ENCODE results near the gene TM6SF1. TPM values are rescaled to one million over a fixed set of nuclear protein-coding genes. Genes with fewer than 3 reads are reported as not detected.

The TM6SF1 gene
- total RNA-seq, 2 donors from 2014 or later, result 9.1 to 11.0 TPM

GRCh38 chr15:83109532-83109931, 2.1 kb downstream of the TM6SF1 start:
- Histone ChIP-seq H3K4me3 (peak overlapping the region; percentile 89), H3K36me3 (peaks cover 3% of the 10 kb centered on the region), H3K27me3 (replicated peaks; ENCODE audit: insufficient read depth) (no peaks in the 10 kb centered on the region), H3K27ac (no peak overlapping the region), H3K4me1 (ENCODE audit: control insufficient read depth in 1 of 2, low read depth in 2 of 2) (peaks cover 0 to 15% of the 10 kb centered on the region in 2 donors), H3K9me3 (no peaks in the 10 kb centered on the region)
- no peak for TF ChIP-seq CTCF (IDR thresholded peaks at IDR 0.05)
- ATAC-seq (ENCODE audit: insufficient number of reproducible peaks, low FRiP score, low read depth), result no peak
- no peak for DNase-seq (ENCODE audit: low spot score)

- ATAC-seq (ENCODE audit: insufficient number of reproducible peaks, low FRiP score, low read depth) (no peak), DNase-seq (ENCODE audit: low spot score) (no peak)
- no peaks in the 10 kb centered on the region for H3K9me3 ChIP-seq
- no peak for TF ChIP-seq CTCF (IDR thresholded peaks at IDR 0.05)
- H3K27ac ChIP-seq, result no peak overlapping the region
- H3K4me3 ChIP-seq, result no peak overlapping the region
- peaks cover 0 to 15% of the 10 kb centered on the region in 2 donors for H3K4me1 ChIP-seq (ENCODE audit: control insufficient read depth in 1 of 2, low read depth in 2 of 2)
- peaks cover 3% of the 10 kb centered on the region for H3K36me3 ChIP-seq
- H3K27me3 ChIP-seq (replicated peaks; ENCODE audit: insufficient read depth), result no peaks in the 10 kb centered on the region
Observed at GRCh38 chr15:83110381-83110780, 2.9 kb downstream of the TM6SF1 start.

GRCh38 chr15:83111149-83111548, 3.7 kb downstream of the TM6SF1 start:
- H3K27ac ChIP-seq, result no peak overlapping the region
- H3K27me3 ChIP-seq (replicated peaks; ENCODE audit: insufficient read depth), result no peaks in the 10 kb centered on the region
- no peaks in the 10 kb centered on the region for H3K9me3 ChIP-seq
- peaks cover 0 to 15% of the 10 kb centered on the region in 2 donors for H3K4me1 ChIP-seq (ENCODE audit: control insufficient read depth in 1 of 2, low read depth in 2 of 2)
- TF ChIP-seq CTCF (IDR thresholded peaks at IDR 0.05), result no peak
- no peak overlapping the region for H3K4me3 ChIP-seq
- no peak for DNase-seq (ENCODE audit: low spot score)
- no peak for ATAC-seq (ENCODE audit: insufficient number of reproducible peaks, low FRiP score, low read depth)
- H3K36me3 ChIP-seq, result peaks cover 3% of the 10 kb centered on the region

GRCh38 chr15:83112233-83112955, 4.9 kb downstream of the TM6SF1 start:
- Histone ChIP-seq H3K9me3 (no peaks in the 10 kb centered on the region), H3K27me3 (replicated peaks; ENCODE audit: insufficient read depth) (no peaks in the 10 kb centered on the region), H3K4me3 (no peak overlapping the region), H3K27ac (no peak overlapping the region), H3K4me1 (ENCODE audit: control insufficient read depth in 1 of 2, low read depth in 2 of 2) (peaks cover 0 to 15% of the 10 kb centered on the region in 2 donors), H3K36me3 (peaks cover 3% of the 10 kb centered on the region)
- no peak for TF ChIP-seq CTCF (IDR thresholded peaks at IDR 0.05)
- ATAC-seq (ENCODE audit: insufficient number of reproducible peaks, low FRiP score, low read depth) (no peak), DNase-seq (ENCODE audit: low spot score) (no peak)

- Histone ChIP-seq H3K27ac (no peak overlapping the region), H3K9me3 (no peaks in the 10 kb centered on the region), H3K4me3 (no peak overlapping the region), H3K27me3 (replicated peaks; ENCODE audit: insufficient read depth) (no peaks in the 10 kb centered on the region), H3K4me1 (ENCODE audit: control insufficient read depth in 1 of 2, low read depth in 2 of 2) (peaks cover 0 to 10% of the 10 kb centered on the region in 2 donors), H3K36me3 (peaks cover 3% of the 10 kb centered on the region)
- no peak for DNase-seq (ENCODE audit: low spot score)
- no peak for ATAC-seq (ENCODE audit: insufficient number of reproducible peaks, low FRiP score, low read depth)
- TF ChIP-seq CTCF (IDR thresholded peaks at IDR 0.05), result no peak
Observed at GRCh38 chr15:83112956-83113299, 5.5 kb downstream of the TM6SF1 start.

Measured in thoracic aorta (tissue), 2 donors.